ENCODE data around the gene SRBD1.

SRBD1 gene

DNA sequence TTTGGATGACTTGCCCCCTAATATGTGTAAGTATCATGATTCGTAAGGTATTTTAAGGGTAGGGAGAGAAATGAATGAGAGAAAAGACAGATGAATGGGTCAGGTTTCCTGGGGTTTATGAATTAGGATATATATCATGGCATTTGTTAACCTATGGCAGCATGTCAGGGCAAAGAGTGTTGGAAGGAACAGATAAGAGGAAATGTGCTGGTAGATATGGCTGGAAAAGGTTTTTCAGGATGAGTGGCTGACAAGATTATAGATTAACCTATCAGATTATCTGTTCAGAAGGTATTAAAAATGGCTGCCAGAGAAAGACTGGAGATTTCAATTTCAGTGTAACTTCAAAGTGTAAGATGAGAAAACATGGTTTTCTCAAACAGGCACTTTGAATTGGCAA is 67.8 kb downstream of the SRBD1 start:
- FAIRE-seq = no peak

GRCh38 chr2:45542013-45542412 is 69.1 kb downstream of the SRBD1 start:
- no peak for FAIRE-seq

DNA sequence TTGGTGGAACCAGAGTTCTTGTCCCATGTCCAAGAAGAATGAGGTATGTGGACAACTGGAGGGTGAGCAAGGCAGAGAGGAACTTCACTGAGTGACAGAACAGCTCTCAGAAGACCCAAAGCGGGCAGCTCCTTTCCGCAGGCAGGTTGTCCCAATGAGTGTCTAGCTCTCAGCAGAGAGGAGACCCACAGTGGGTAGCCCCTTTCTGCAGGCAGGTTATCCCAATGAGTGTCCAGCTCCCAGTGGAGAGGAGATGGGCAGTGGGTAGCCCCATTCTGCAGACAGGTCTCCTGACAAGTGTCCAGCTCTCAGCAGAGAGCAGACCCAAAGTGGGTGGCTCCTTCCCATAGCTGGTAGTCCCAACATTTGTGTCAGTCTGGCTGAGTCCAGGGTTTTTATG is 69.6 kb downstream of the SRBD1 start:
- FAIRE-seq = no peak

- FAIRE-seq = no peak
These were observed 70.1 kb downstream of the SRBD1 start for GRCh38 chr2:45540942-45541341.

DNA sequence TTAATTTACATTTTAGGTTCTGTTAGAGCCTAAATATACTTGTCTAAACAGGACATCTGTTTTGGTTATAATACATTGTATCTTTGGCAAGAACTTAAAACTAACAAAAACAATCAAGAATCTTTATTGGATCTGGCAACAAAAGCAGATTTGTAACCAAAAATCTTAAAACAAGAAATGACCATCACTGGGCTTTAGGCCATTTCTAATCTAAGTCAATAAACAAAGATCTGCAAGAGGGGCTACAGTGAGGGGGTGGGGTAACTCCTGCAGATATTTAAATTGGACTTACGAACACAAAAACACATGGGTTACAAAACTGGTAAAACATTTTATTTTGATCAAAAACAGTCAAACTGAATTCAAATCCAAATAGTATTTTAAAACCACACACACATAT is 77.3 kb downstream of the SRBD1 start:
- no peak for FAIRE-seq

DNA sequence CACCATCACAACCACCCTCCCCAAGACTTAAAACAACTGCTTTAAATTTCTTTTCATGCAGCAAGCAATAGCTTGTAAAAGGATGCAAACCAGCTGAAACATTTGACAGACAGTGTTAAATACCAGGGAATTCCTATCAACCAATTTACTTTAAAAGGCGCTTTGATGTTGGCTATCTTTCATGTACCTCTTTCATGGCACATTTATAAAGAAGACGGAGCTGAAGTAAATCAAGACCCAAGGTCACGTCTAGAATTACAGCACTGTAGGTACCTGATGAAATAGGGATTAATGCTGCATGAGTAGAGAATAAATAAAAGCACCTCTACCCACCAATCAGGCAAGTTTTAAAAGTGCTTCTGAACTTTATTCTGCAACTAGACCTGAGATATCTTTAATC is 78.9 kb downstream of the SRBD1 start:
- no peak for FAIRE-seq

DNA sequence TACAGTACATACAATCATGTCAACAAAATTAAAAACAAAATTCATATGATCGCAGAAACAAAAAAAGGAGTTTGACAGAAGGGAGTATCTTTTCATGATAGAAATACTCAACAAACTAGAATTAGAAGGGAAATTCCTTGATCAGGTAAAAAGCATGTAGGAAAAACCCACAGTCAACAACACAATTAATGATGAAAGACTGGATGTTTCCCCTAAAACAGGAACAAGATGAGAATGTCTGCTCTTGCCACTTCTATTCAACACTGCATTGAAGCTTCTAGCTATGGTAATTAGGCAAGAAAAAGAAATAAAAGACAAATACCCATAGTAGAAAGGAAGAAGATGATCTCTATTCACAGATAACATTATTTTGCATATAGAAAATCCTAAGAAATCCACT is 87.1 kb downstream of the SRBD1 start:
- FAIRE-seq = no peak

DNA sequence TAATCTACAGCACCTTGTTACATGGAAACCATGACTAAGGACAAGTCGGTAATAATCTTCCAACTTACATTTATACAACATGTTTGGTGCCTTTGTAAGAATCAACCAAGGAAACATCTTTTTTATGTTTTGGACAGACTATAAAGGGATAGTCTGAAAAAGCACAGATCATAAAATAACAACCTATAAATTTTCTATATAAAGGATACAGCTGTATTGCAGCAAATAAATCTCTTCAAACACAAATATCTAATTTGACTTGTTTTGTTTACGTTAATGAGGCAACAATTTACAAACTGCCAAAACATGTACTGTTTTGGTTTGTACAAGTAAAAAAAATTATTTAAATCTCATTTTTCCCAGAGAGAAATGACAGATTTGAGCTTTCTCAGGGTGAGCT is 92.5 kb downstream of the SRBD1 start:
- no peak for FAIRE-seq

DNA sequence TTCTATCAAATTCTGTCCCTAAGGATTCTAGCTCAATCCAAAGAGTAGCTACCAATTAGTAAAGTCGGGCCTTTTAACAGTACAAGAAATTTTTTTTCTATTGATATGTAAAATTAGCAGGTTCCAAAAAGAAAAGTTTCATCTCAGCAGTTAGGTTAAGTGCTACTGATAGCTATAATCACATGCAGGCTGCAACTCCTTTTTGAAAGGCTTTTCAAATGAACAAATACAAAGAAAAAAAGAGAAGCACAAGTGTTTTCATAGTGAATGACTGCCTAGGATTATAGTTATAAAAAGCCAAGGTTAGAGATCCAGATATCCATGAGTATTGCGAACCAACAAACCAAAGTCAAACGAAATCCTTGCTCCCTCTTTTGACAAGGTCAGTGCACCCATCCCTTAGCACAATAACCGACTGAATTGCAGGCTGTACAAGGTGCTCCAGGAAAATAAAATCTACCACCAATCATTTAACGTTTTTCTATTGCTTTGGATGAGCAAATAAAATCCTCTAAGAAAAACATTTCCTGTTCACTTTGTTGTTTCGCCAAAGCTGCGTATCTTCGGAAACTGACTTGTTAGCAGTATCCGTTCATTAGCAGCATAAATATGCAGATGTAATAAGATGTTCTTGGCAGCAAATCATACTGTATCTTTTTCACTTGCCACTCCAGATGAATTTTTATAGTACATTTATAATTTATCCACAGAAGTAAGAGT is 100.2 kb downstream of the SRBD1 start:
- FAIRE-seq = no peak

DNA sequence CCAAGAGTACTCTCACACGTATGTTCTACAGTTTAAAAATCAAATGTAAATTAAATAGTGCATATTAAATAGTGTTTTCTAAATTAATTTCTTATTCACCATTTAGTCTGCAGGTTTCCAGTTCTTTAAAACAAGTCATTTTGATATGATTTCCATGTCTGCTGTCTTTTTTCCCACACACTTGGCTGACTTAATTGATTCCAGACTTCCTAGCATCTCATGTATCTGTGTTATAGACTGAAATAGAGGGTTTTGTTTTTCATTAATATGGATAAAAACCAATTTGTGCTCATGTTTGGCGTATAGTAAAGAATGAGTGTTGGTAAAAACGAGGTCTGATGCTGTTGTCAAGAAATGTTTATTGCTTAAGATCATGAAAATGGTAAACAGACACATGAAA is 104.3 kb downstream of the SRBD1 start:
- no peak for FAIRE-seq

DNA sequence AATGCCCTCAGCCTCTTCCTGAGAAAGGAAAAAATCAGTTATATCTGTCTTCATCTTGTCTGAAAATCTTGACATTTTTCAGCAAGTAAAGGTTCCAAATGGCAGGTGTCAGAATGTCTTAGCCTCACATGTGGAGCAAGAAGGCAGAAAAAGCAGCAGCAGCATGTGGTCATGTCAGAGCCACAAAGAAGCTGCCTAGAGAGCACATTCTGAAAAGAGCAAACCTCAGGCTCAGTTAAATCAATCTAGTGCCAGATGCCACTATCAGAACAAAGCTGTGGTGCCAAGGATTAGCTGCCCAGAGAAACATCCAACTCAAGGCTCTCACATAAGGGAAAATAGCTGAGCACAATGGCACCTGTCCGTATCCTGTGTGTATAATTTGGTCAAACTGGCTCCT is 105.9 kb downstream of the SRBD1 start:
- FAIRE-seq = no peak

DNA sequence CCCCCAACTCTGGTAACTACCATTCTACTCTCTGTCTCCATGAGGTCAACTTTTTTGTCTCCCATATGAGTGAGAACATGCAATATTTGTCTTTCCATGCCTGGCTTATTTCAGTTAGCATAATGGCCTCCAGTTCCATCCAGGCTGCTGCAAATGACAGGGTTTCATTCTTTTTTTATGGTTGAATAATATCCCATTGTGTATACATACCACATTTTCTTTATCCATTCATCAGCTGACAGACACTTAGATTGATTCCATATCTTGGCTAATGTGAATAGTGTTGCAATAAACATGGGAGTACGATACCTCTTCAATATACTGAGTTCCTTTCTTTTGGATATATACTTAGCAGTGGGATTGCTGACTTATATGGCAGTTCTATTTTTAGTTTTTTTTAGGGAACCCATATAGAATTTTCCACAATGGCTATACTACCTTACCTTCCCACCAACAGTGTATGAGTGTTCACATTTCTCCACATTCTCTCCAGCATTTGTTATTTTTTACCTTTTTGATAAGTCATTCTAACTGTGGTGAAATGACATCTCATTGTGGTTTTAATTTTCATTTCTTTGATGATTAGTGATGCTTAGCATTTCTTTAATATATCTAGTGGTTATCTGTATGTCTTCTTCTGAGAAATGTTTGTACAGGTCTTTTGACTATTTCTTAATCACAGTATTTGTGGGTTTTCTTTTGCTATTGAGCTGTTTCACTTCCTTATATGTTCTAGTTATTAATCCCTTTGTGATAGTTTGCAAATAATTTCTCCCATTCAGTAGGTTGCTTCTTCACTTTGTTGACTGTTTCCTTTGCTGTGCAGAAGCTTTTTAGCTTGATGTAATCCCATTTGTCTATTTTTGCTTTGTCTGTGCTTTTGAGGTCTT is 112.2 kb downstream of the SRBD1 start:
- no peak for FAIRE-seq

GRCh38 chr2:45497355-45497754 is 113.7 kb downstream of the SRBD1 start:
- FAIRE-seq = no peak

GRCh38 chr2:45496869-45497268 is 114.2 kb downstream of the SRBD1 start:
- no peak for FAIRE-seq

DNA sequence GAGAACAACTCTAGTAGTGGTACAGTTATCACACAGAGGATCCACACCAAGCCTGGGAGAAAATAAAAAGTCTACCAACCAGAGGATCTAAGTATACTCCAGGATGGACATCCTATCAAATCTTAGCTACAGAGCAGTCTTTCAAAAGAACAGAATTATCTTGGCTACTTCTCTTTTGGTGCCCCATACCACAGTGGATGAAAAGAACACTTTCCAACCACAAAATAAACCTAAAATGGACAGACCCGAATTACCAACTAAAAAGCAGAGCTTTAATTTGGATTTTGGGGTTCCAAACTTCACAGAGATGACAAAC is 116.1 kb downstream of the SRBD1 start:
- no peak for FAIRE-seq

GRCh38 chr2:45494275-45494977 is 116.6 kb downstream of the SRBD1 start:
- FAIRE-seq = peak; percentile 97

- no peak for FAIRE-seq
These were observed 126.1 kb downstream of the SRBD1 start for GRCh38 chr2:45484965-45485364.

GRCh38 chr2:45483997-45484396 is 127.1 kb downstream of the SRBD1 start:
- no peak for FAIRE-seq

DNA sequence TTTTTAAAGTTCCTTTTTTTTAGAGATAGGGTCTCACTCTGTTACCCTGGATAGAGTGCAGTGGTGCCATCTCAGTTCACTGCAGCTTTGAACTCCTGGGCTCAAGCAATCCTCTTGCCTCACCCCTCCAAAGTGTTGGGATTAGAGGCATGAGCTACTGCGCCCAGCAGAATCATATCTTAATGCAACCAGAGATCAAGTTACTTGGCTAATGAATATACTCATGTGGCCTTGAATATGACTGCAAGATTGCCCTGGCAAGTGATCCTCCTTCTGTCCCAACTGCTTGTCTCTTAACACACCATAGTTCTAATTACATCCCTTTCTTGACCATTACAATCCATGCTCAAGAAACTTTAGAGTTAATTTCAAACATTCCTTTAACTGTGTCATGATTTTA is 133.5 kb downstream of the SRBD1 start:
- FAIRE-seq = no peak

- FAIRE-seq = no peak
These were observed 140.5 kb downstream of the SRBD1 start for GRCh38 chr2:45470531-45470930.

GRCh38 chr2:45469314-45470099 is 141.6 kb downstream of the SRBD1 start:
- no peak for FAIRE-seq

- no peak for FAIRE-seq
These were observed 142.8 kb downstream of the SRBD1 start for GRCh38 chr2:45468279-45468678.

GRCh38 chr2:45466053-45466452 is 145.0 kb downstream of the SRBD1 start:
- FAIRE-seq = no peak
